ENCODE data around the gene XXYLT1.

DNA sequence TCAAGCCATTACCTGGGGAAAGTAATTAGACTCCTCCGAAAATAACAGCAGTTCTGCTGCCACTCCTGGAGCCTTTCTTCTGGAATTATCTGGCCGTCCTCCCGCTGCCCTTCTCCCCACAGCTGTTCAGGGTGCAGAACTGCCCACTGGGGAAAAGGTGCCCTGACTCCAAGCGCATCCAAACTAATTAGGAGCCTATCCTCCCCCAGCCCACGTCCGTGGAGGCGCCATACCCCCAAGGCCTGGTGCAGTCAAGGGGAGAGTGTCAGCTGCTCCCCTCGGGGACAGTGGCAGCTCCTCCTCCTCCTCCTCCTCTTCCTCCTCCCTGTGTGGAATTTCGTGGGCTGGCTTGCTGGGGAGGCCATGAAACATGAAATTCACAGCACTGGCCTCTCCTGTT, 177.2 kb downstream of the XXYLT1 start:
- TF ChIP-seq, protein P1, sequence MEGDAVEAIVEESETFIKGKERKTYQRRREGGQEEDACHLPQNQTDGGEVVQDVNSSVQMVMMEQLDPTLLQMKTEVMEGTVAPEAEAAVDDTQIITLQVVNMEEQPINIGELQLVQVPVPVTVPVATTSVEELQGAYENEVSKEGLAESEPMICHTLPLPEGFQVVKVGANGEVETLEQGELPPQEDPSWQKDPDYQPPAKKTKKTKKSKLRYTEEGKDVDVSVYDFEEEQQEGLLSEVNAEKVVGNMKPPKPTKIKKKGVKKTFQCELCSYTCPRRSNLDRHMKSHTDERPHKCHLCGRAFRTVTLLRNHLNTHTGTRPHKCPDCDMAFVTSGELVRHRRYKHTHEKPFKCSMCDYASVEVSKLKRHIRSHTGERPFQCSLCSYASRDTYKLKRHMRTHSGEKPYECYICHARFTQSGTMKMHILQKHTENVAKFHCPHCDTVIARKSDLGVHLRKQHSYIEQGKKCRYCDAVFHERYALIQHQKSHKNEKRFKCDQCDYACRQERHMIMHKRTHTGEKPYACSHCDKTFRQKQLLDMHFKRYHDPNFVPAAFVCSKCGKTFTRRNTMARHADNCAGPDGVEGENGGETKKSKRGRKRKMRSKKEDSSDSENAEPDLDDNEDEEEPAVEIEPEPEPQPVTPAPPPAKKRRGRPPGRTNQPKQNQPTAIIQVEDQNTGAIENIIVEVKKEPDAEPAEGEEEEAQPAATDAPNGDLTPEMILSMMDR (IDR thresholded peaks at IDR 0.05) = no peak
- TF ChIP-seq POLR2A (IDR thresholded peaks at IDR 0.05) = no peak
